NCI-H2081 (cell line): ENCODE data around the gene BLOC1S3.

Experiments used
- DNase-seq, 2 experiments: peaks; one replicate each; lab custom pipeline; 2025; lab: John Stamatoyannopoulos, UW

Gene BLOC1S3

DNA sequence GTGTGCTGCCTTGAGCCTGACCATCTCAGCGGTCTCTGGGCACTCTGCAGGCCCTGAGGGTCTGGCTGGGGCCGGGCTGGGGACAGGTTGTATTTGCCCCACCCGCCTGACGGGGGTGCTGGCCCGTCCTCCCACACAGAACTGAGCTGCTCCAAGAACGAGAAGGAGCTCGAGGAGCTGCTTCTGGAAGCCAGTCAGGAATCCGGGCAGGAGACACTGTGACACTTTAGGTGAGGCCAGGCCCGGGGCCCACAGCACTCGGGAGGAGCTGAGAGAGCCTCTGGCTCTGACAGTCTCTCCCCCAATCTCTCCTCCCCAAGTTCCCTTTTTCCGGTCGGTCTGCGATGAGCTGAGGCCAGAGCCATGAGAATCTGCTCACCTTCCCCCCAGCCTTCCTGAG is 32.3 kb upstream of the BLOC1S3 start:
- no peak for DNase-seq

GRCh38 chr19:45146741-45147205 is 31.8 kb upstream of the BLOC1S3 start:
- DNase-seq, result no peak

DNA sequence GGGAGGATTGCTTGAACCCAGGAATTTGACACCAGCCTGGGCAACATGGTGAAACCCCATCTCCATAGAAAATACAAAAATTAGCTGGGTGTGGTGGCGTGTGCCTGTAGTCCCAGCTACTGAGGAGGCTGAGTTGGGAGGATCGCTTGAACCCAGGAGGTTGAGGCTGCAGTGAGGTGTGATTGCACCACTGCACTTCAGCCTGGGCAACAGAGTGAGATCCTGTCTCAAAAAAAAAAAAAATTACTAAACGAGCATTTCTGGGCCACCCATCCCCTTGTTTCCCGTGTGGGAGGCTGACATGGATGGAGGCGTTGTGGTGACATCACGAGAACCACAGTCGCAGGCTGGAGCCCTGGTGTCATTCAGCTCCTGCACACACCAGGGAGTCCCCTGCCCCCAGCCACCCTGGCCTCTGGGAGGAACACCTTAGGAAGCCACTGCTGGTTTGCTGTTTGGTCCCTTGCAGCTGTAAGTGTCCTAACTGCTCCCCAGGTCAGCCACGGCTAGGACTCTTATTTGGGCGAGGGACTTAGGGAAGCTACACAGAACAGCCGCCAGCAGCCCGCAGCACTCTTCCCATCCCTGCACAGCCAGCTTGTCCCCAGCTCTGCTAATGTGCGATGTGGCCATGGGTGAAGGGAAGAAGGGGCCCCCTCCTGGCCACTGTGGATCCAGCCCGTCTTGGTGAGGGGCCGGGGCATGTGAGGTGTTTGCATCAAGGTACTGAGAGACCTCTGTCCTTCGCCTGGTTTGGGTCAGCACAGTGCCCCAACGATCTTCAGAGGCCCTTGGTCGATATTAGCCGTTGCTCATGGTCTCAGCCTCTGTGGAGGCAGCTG is 30.5 kb upstream of the BLOC1S3 start:
- no peak for DNase-seq

- no peak for DNase-seq
These were observed 29.5 kb upstream of the BLOC1S3 start for GRCh38 chr19:45149129-45149528.

DNA sequence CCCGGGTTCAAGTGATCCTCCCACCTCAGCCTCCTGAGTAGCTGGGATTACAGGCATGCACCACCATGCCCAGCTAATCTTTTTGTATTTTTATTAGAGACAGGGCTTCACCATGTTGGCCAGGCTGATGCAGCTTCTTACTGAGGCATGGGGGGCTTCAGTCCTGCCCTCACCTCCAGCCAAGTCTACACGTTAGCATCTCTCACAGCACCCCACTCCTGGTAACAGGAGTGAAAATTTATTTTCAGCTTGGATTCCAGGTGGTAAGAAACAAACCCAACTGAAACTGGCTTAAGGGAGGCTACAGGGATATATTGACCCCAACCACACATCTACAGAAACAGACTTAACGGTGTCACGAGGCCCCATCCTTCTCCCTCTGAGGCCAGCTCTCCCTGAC is 28.4 kb upstream of the BLOC1S3 start:
- no peak for DNase-seq

DNA sequence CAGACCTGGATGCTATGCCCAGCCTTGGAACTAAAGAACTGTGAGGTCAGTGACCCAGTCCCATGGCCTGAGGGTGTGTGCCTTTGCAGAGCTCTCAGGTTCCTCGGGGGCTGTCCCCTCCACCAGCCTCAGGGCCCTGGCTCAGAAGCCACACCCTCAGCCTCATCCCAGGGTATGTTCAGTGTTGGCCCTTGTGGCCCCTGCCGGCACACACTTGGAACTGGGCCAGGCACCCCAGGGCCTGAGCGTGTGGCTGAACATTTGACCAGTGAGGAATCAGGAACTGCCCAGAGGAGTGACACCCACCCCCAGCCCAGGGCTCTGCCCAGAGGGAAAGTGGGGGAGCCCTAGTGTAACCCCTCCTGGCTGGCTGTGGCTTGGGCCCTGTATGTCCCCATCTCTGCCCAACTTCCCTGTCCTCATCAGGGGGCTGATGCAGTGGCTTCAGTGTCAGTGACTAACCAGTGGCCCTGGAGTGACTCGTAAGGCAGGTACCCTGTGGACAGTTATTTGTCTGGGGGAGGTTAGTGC is 27.8 kb upstream of the BLOC1S3 start:
- DNase-seq, result no peak

DNA sequence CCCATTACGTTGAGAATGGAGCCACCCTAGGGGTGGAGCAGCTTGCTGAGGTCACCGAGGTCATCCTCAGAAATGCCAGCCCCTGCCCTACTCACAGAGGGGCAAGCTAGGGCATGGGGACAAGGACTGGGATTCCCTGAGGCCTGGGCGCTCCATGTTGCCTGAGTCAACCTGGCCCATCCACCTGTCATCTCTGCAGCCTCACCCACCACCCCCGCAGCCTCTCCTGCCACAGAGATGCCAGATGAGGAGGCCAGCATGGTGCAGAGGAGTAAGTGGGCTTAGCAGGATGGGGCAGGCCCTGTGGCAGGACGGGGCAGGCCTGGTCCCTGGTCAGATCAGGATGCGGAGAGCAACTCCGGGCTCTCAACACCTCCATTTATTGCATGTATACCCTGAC is 27.3 kb upstream of the BLOC1S3 start:
- no peak for DNase-seq

DNA sequence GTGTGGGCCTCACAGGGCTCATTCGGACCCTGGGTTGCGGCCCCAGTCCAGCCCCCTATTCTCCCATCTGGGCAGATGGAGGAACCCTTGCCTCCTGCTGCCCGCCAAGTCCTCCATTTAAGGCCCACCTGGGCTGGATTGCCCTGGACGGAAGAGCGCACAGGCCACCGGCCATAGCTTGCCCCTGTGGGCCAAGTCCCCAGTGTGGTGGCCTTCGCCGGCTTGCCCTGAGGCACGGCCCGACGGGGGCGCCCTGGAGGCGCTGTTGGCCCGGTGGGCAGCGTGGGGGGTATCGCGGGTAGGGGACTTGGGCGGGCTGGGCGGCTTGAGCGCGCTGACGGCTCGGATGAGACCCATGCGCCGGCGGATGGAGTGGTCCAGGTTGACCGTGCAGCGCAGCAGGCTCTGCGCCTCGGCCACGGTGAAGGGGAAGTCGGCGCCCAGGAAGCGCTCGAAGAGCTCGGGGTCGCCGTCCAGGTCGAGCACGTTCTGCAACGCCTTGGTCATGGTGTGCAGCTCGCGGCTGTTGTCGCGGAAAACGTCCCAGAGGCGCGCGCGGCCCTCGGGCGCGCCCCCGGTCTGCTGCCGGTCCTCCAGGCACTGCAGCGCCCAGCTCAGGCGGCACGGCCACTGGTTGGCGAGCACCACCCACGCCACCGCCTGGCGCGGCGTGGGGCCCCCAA is 26.6 kb upstream of the BLOC1S3 start:
- DNase-seq, result no peak

- no peak for DNase-seq
These were observed 25.9 kb upstream of the BLOC1S3 start for GRCh38 chr19:45152504-45153338.

GRCh38 chr19:45153339-45154063 is 25.1 kb upstream of the BLOC1S3 start:
- no peak for DNase-seq

- DNase-seq, result no peak
These were observed 24.3 kb upstream of the BLOC1S3 start for GRCh38 chr19:45154064-45154827.

DNA sequence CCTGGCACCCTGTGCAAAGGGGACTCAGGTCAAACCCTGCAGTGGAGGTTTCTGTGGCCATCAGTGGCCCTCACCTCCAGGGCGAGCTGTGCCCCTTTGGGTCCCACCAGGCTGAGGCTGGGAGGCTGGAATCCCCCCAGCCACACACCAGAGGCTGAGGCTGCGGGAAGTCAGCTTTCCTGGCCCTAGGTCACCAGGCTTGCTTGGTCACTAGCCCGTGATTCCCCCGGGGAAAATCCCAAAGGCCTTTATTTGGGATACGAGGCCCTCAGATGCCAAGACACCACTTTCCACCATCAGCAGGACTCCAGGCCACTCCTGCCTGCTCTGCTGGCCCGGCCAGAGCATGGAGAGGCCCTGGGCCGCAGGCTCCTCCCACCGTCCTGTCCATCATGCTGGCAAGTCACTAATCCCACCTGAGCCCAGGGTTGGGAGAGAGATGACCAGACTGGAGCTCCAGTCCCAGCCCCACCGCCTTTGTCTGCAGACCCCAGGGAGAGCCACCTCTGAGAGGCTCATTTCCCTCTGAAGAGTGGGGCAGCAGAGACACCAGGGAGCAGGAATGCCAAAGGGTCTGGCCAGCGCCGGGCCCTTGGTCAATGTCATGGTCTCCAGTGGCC is 22.5 kb upstream of the BLOC1S3 start:
- no peak for DNase-seq

DNA sequence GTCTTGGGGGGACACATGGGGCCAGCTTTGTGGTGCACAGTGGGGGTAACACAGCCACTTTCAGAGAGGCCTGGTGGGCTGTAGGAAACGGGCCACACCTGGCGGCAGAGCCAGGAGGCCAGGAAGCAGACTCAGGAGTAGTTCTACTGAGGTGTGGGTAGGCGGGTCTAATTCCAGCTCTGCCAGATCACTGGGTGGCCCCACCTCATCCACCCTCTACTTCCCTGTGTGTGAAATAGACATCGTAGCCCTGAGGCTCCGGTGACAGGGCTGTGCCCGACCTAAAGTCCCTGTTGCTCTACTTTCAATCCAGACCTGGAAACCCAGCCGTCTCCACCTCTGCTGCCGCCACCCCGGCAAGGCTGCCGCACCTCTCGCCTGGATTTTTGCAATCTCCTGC is 21.8 kb upstream of the BLOC1S3 start:
- DNase-seq, result no peak

DNA sequence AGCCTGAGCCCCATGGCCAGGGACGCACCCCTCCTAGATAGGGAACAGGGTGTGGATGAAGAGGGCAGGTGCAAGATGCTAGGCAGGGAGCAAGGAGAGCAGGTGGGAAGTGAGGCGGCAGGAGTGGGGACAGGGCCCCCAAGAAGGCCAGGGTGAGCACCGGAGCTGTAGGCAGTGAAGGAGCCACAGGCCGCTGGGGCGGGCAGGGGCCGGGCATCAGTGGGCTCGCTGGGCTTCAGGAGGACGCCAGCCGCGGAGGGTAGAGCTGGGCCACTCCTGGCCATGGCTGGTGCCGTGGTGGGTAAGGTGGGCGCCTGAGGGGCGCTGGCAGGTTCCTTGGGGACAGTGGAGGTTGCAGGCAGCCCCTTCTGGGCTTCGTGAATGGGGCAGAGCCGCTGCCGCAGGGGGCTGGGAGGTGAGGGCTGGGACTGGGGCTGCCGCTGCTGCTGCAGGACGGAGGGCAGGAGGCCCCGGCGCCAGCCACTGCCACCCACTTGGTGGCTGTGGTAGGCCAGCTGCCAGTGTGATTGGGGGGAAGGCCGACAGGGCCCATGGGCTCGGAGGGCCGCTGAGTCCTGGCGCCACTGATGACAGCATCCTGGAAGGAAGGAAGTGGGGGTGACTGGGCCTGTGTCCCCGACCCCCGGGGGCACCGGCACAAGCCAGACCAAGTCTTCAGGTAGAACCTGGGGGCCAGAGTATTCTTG is 19.9 kb upstream of the BLOC1S3 start:
- no peak for DNase-seq

DNA sequence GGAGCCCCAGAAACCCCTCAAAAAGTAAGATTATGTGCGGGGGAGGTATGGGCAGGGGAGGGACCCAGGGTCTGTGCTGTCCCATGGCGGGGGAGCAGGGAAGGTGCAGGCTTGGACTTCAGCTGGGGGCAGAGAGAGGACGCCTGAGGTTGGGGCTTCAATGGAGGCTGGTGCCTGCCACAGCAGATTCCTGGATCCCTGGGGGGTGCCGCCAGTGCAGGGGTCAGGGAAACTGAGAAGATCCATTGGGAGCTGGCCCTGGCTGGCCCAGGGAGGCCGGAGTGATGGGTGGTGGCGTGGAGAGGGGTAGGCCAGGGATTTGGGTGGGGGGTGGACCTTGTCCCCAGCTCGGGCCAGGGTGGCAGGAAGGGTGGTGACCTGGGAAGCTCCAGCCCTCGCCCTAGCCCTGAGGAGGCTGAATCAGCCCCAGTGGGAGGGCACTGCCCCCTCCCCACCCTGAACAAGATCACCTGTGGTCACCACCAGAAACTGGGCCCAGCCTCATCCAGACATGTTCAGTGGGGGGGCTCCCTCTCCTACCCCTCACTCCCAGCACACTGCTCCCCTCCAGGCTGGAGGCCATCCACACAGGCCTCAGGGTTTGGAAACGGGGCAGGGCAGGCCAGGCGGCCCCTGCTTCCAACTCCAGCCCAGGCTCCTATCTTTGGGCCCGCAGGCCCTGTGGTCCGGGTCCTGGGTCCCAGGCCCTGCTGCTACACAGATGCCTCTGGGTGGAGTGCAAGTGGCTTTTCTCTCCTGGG is 19.2 kb upstream of the BLOC1S3 start:
- no peak for DNase-seq

DNA sequence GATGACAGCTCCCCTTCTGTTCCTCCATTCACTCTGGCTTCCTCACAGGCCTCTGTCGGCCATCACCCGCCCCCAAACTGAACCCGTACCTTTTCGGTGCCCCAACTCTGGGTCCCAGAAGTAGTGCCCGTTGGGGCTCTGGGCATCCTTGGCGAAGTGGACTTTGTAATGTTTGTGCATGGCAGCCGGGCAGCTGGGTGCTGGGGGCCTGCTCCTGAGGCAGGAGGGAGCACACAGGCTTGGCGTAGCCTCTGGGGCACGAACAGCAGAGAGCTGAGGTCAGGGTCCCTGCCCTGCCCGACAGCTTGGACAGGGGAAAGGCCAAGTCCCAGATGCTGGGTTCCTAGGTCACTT is 18.6 kb upstream of the BLOC1S3 start:
- no peak for DNase-seq

DNA sequence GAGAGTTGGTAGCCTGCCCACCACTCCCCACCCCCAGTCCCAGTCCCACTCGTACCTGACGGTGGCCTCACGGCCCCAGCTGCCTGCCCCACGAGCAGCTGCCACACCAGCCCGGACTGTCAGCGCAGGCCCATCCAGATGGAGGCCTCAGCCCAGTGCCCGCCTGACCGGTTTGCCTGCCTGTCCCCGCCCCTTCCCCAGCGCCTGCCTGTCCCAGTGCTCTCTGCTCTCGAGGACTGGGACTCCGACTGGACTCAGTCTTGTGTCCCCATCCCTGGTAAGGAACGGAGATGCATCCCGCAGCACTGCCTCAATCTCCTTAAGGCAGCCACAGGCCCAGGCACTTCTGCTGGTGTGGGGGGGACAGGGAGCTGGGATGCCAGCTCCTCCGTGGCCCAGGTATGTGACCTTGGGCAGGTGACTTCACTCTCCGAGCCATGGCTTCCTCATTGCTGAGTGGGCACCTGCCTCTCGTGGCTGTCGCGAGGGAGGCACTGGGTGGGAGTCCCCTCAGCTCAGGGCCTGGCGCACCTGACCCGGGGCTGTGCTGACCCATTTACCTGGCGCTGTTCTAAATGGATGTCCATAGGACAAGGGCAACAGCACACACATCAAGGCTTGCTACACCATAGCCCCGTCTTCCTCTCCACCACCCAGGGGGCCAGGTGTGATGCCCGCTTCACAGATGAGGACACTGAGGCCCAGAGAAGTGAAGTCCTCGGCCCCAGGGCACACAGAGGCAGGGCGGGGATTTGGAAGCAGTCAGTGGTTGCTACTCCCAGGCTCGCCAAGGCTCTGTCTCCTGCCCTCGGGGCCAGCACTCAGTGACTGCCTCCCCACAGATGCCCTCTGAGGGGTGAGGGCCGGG is 17.5 kb upstream of the BLOC1S3 start, which contains the start of gene NKPD1:
Gene NKPD1, minus strand, starts transcription at position 113 of the 868 bp plus-strand sequence. CDS start 832 bp downstream, outside the sequence.
- DNase-seq, result no peak
